Endothelial cell of umbilical vein (primary cell): Measurements from ENCODE around the gene CEACAM21. TPM values are rescaled to one million over a fixed set of nuclear protein-coding genes. Genes with fewer than 3 reads are reported as not detected.
A peak's percentile ranks its signal among the peaks of the same experiment; 100 is the strongest.

Source experiments
- BruUV-seq: library from RNA; stranded (reverse); fragments of 400-500 nt; replicated peaks from 2 replicates; lab custom pipeline; 2021; lab: Mats Ljungman, UMichigan
- CTCF ChIA-PET: fragments of 300-600, 350-600 bp; sonication (Branson Sonifier 250); formaldehyde crosslinking; loops from one replicate; lab custom pipeline; 2021; ENCODE audit warnings: antibody characterized with exemption, inconsistent platforms; lab: Charles Lee
- POLR2A ChIA-PET: fragments of 300-600, 350-600 bp; sonication (Branson Sonifier 250); formaldehyde crosslinking; loops from one replicate; lab custom pipeline; 2021; ENCODE audit warnings: antibody characterized with exemption, inconsistent platforms; lab: Charles Lee
- DNase-seq: peaks from one replicate; pipeline ENCODE4 v3.0.0-alpha.2; 2011; ENCODE audit warnings: low read depth, low spot score
- FAIRE-seq: peaks from 2 replicates; lab custom pipeline; 2011; peaks lifted over from hg19 to GRCh38; lab: Jason Lieb, UNC
- H2AFZ ChIP-seq: 2 replicates; pipeline ENCODE4 v1.6.0; 2012; ENCODE audit warnings: low read depth, low read length, control low read depth, inconsistent platforms
- H3K27ac ChIP-seq: 2 replicates; pipeline ENCODE4 v1.5.1; 2011; ENCODE audit warnings: low read depth, mild to moderate bottlenecking, control low read depth, low read length, moderate library complexity; ENCODE audit not compliant: insufficient read depth
- H3K27me3 ChIP-seq, 2 experiments: 2 replicates each; pipeline versions ENCODE4 v1.6.0 to v1.6.1; 2011; ENCODE audit warnings: low read length in 2 of 2, mixed read lengths in 1 of 2; ENCODE audit not compliant: control insufficient read depth in 2 of 2, insufficient read depth in 2 of 2
- H3K36me3 ChIP-seq, 2 experiments: 2 replicates in 1 of 2; 3 replicates in 1 of 2; pipeline ENCODE4 v1.5.1; 2011; ENCODE audit warnings: low read length in 2 of 2, mild to moderate bottlenecking in 1 of 2, moderate library complexity in 1 of 2; ENCODE audit not compliant: control insufficient read depth in 2 of 2, insufficient read depth in 2 of 2; ENCODE audit errors: extremely low read depth in 1 of 2
- H3K4me1 ChIP-seq: 3 replicates; pipeline ENCODE4 v1.5.1; 2011; ENCODE audit warnings: mild to moderate bottlenecking, low read length; ENCODE audit not compliant: control insufficient read depth, insufficient read depth; ENCODE audit errors: extremely low read depth
- H3K4me2 ChIP-seq: 2 replicates; pipeline ENCODE4 v1.6.1; 2011; ENCODE audit warnings: low read length, control low read depth, mixed read lengths; ENCODE audit not compliant: insufficient read depth
- H3K4me3 ChIP-seq, 3 experiments: fragments of 200-600 bp in 1 of 3; sonication (generic), shearing (Covaris generic) in 1 of 3; replicated peaks in 1 of 3; 2 replicates each; pipeline ENCODE4 v1.5.1; 2011 to 2016; ENCODE audit warnings: control low read depth in 3 of 3, low read length in 3 of 3, mild to moderate bottlenecking in 2 of 3, inconsistent platforms in 1 of 3, low read depth in 1 of 3, moderate library complexity in 1 of 3; ENCODE audit not compliant: insufficient read depth in 1 of 3
- H3K79me2 ChIP-seq: 2 replicates; pipeline ENCODE4 v1.6.0; 2012; ENCODE audit warnings: low read length, inconsistent platforms; ENCODE audit not compliant: control insufficient read depth, insufficient read depth
- H3K9ac ChIP-seq: replicated peaks from 2 replicates; pipeline ENCODE3; 2011; ENCODE audit warnings: low read length, control low read depth; ENCODE audit not compliant: insufficient read depth; ENCODE audit errors: extremely low read depth
- H3K9me1 ChIP-seq: replicated peaks from 3 replicates; pipeline ENCODE4 v1.6.0; 2011; ENCODE audit warnings: mild to moderate bottlenecking, low read length; ENCODE audit not compliant: control insufficient read depth, insufficient read depth; ENCODE audit errors: extremely low read depth
- H3K9me3 ChIP-seq: replicated peaks from 2 replicates; pipeline ENCODE4 v1.5.1; 2012; ENCODE audit warnings: low read length, inconsistent platforms; ENCODE audit not compliant: control insufficient read depth, insufficient read depth
- H4K20me1 ChIP-seq: replicated peaks from 2 replicates; pipeline ENCODE3; 2011; ENCODE audit warnings: mild to moderate bottlenecking, low read length; ENCODE audit not compliant: control insufficient read depth, insufficient read depth; ENCODE audit errors: extremely low read depth
- CTCF ChIP-seq, 2 donors: IDR thresholded peaks; 1 replicate in 1 of 2; 2 replicates in 1 of 2; pipeline ENCODE4 v1.5.1; 2011; ENCODE audit warnings: low read length in 2 of 2, mild to moderate bottlenecking in 2 of 2, moderate library complexity in 2 of 2, control low read depth in 1 of 2, inconsistent platforms in 1 of 2, low read depth in 1 of 2; ENCODE audit not compliant: insufficient read depth in 1 of 2; ENCODE audit errors: extremely low read depth in 1 of 2
- EZH2 ChIP-seq: IDR thresholded peaks from 2 replicates; pipeline ENCODE4 v1.6.1; 2012; ENCODE audit warnings: borderline replicate concordance, low read depth, mild to moderate bottlenecking, moderate library complexity, low read length, inconsistent platforms; ENCODE audit not compliant: severe bottlenecking
- FOS ChIP-seq: IDR thresholded peaks from 2 replicates; pipeline ENCODE4 v1.6.1; 2011; ENCODE audit warnings: mild to moderate bottlenecking, low read length, moderate library complexity, borderline replicate concordance; ENCODE audit not compliant: insufficient read depth
- GATA2 ChIP-seq: IDR thresholded peaks from 2 replicates; pipeline ENCODE4 v1.7.0; 2011; ENCODE audit warnings: low read depth, mild to moderate bottlenecking, moderate library complexity, mixed read lengths, low read length; ENCODE audit not compliant: insufficient read length, insufficient read depth
- JUN ChIP-seq: IDR thresholded peaks from 2 replicates; pipeline ENCODE4 v1.6.1; 2011; ENCODE audit warnings: borderline replicate concordance, low read depth; ENCODE audit not compliant: insufficient read length, insufficient read depth
- MYC ChIP-seq: IDR thresholded peaks from one replicate; pipeline ENCODE4 v1.6.1; 2011; ENCODE audit warnings: mild to moderate bottlenecking, low read depth, low read length
- POLR2A ChIP-seq: IDR thresholded peaks from 2 replicates; pipeline ENCODE4 v1.6.1; 2012; ENCODE audit warnings: low read depth, mild to moderate bottlenecking, control low read depth, low read length
- POLR2AphosphoS5 ChIP-seq: IDR thresholded peaks from 2 replicates; pipeline ENCODE4 v1.6.1; 2012; ENCODE audit warnings: low read depth, mild to moderate bottlenecking, control low read depth, low read length, moderate library complexity; ENCODE audit not compliant: insufficient read depth
- dilution Hi-C: fragments of 300-500 bp; cut with MboI; formaldehyde crosslinking; loops from one replicate; pipeline ENCODE4 v1.15.0; 2019; ENCODE audit warnings: low sequenced_read_pairs; ENCODE audit not compliant: extremely low pct_ligation_motif_present
- intact Hi-C: fragments of 100-400 bp; cut with micrococcal nuclease; formaldehyde crosslinking; loops from one replicate; pipeline ENCODE4 v1.10.0; 2022
- polyA plus RNA-seq, 4 experiments: library from polyadenylated mRNA; depleted of rRNA in 3 of 4; stranded (reverse) in 3 of 4; unstranded in 1 of 4; fragments of >200 nt; gene quantifications; 2 replicates each; pipeline versions ENCODE4 v1.2.1 to v1.2.3, GENCODE V29; 2011 to 2012; ENCODE audit warnings: missing spikeins in 1 of 4
- total RNA-seq: library from RNA; stranded (reverse); gene quantifications from 2 replicates; pipeline ENCODE4 v1.2.3, GENCODE V29; 2021
- TF ChIP-seq, protein P1 (sequence below): IDR thresholded peaks from 2 replicates; pipeline ENCODE4 v1.6.1; 2011; ENCODE audit not compliant: insufficient read depth, insufficient read length

Gene CEACAM21
- total and polyA plus RNA-seq, 2 donors (not counting 3 experiments of a cell fraction or from before 2014, with no cell fraction given): 0.81 to 1.7 TPM

- H4K20me1 ChIP-seq: no peaks in the 10 kb centered on the region
- H3K36me3 ChIP-seq: no peaks in the 10 kb centered on the region
- ChIA-PET POLR2A (no interaction called here), CTCF (interaction anchor here (0.8 to 0.9 kb wide), 3 partner anchors 84 to 87 kb away, joined by 3 to 8 read pairs (median 4); no protein-coding TSS in a partner anchor)
- BruUV-seq: no TSS peak
- H2AFZ ChIP-seq: no peak overlapping the region
- no peaks in the 10 kb centered on the region for H3K9me3 ChIP-seq
- no peak for FAIRE-seq
- peaks cover 7 to 24% of the 10 kb centered on the region in 2 experiments for H3K27me3 ChIP-seq
- H3K4me2 ChIP-seq: no peak overlapping the region
- intact Hi-C loops: no loop called here
- H3K9me1 ChIP-seq: no peaks in the 10 kb centered on the region
- TF ChIP-seq FOS (no peak), POLR2AphosphoS5 (no peak), CTCF (IDR thresholded peaks at IDR 0.05; ENCODE audit: extremely low read depth in 1 of 2, insufficient read depth in 1 of 2, low read depth in 1 of 2, low read length in 2 of 2) (no peak), EZH2 (no peak), JUN (no peak), GATA2 (no peak), MYC (no peak), POLR2A (no peak)
- TF ChIP-seq, protein P1, sequence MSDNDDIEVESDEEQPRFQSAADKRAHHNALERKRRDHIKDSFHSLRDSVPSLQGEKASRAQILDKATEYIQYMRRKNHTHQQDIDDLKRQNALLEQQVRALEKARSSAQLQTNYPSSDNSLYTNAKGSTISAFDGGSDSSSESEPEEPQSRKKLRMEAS: no peak
- no peaks in the 10 kb centered on the region for H3K79me2 ChIP-seq
- no peak overlapping the region for H3K9ac ChIP-seq
- no peak overlapping the region for H3K4me3 ChIP-seq
- dilution Hi-C loops: no loop called here
- DNase-seq: peak; percentile 11
- H3K4me1 ChIP-seq: peaks cover 25% of the 10 kb centered on the region
- H3K27ac ChIP-seq: no peak overlapping the region
Measured at GRCh38 chr19:41535029-41535622, 40.8 kb upstream of the CEACAM21 start.
